Mesodermal cell (in vitro differentiated cells): Measurements from ENCODE around the gene PLXND1.

Experiments
- H3K27ac ChIP-seq: 2 replicates; pipeline ENCODE4 v1.7.0; 2013; ENCODE audit warnings: mild to moderate bottlenecking, low read depth, low read length, moderate library complexity; ENCODE audit not compliant: severe bottlenecking
- H3K36me3 ChIP-seq: 2 replicates; pipeline ENCODE4 v1.7.1; 2013; ENCODE audit warnings: mild to moderate bottlenecking, low read length, moderate library complexity; ENCODE audit not compliant: control insufficient read depth, insufficient read depth
- H3K4me1 ChIP-seq: one replicate; pipeline ENCODE4 v1.7.1; 2013; ENCODE audit warnings: mild to moderate bottlenecking, low read length; ENCODE audit not compliant: insufficient read depth, control insufficient read depth, poor library complexity, severe bottlenecking
- H3K4me3 ChIP-seq: 2 replicates; pipeline ENCODE4 v1.7.0; 2013; ENCODE audit warnings: low read length, control low read depth, mild to moderate bottlenecking; ENCODE audit not compliant: insufficient read depth, poor library complexity, severe bottlenecking; ENCODE audit errors: extremely low read depth
- H3K9me3 ChIP-seq: 2 replicates; pipeline ENCODE4 v1.7.1; 2013; ENCODE audit warnings: mild to moderate bottlenecking, low read length, moderate library complexity; ENCODE audit not compliant: control insufficient read depth
- WGBS, 2 experiments: methylation state at CpG; one replicate each; pipeline ENCODE4 v1.1.5; 2013; ENCODE audit warnings: missing lambda C conversion rate in 2 of 2; ENCODE audit not compliant: insufficient coverage in 2 of 2; 5-methylcytosine and 5-hydroxymethylcytosine counted together

Gene PLXND1

DNA sequence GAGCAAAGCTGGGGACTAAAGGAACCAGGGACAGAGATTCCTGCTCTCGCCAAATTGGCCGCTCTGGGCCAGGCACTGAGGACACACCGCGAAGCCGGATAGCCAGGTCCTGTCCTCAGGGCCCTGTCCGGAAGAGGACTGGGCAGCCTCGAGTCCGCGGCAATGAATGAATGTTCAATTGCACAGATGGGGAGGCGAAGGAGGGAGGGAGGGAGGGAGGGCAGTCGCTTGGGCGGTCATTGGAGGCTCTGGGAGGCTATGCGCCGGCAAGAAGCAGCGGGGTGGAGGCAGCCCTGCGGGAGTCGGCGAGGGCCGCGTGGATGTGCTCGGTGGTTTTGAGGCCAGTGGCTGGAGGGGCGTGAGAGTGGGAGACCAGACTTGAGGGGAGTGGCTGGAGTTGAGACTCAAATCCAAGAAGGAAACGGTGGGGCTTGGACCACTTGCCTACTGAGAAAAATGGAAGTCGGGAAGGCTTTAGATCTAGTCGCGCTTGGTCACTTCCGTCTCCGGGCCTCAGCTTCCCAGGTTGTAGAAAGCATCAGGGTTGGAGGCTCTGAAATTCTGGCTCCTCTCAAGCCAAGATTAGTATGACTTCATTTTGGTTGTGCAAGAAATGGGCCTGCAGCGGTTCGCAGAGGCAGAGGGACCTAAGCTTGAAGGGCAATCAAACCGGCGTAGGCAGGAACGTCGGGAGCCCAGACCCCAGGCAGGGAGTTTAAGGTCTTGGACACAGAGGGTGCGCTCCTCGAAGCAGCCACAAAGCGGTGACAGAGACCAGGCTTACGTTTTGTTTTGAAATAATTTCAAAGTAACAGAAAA is 21.1 kb upstream of the PLXND1 start:
- Histone ChIP-seq H3K36me3 (no peaks in the 10 kb centered on the region), H3K9me3 (no peaks in the 10 kb centered on the region), H3K4me1 (peaks cover 35% of the 10 kb centered on the region), H3K27ac (peak overlapping the region; percentile 94), H3K4me3 (peak overlapping the region; percentile 46)
- 5 to 6% methylated on average over 25 to 28 of the region's 38 CpGs for WGBS, 2 experiments

DNA sequence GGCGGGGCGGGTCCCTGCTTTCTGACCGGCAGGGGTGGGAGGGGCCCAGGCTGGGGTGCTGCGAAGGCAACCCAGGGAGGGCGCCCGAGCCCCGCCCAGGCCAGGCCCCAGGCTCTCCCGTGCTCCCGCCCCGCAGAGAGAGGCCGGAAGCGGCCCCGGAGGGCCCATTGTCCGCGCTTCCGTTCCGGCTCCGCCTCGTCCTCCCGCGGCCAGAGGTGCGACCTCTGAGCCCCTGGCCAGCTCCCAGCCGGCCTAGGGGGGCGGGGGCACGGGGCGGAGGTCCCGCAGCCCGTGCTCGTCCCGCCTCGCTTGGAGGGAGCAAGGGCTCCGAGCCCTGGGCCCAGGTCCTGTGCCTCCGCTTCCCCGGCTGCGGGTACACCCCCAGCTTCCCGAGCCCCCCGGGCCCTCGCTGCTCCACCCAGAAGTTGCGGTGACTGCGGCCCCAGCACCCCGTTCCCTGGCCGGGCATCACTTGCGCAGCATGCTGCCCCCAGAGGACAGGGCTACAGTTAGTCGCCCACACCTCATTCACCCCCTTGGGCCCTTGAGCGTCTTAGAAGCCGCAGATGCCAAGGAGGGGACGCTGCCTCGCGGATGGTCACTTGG is 20.4 kb upstream of the PLXND1 start:
- Histone ChIP-seq H3K36me3 (no peaks in the 10 kb centered on the region), H3K4me1 (peaks cover 40% of the 10 kb centered on the region), H3K4me3 (peak overlapping the region; percentile 46), H3K27ac (peak overlapping the region; percentile 94), H3K9me3 (no peaks in the 10 kb centered on the region)
- whole genome bisulfite sequencing, 2 experiments: 1 to 2% methylated on average over 41 to 45 of the region's 49 CpGs

DNA sequence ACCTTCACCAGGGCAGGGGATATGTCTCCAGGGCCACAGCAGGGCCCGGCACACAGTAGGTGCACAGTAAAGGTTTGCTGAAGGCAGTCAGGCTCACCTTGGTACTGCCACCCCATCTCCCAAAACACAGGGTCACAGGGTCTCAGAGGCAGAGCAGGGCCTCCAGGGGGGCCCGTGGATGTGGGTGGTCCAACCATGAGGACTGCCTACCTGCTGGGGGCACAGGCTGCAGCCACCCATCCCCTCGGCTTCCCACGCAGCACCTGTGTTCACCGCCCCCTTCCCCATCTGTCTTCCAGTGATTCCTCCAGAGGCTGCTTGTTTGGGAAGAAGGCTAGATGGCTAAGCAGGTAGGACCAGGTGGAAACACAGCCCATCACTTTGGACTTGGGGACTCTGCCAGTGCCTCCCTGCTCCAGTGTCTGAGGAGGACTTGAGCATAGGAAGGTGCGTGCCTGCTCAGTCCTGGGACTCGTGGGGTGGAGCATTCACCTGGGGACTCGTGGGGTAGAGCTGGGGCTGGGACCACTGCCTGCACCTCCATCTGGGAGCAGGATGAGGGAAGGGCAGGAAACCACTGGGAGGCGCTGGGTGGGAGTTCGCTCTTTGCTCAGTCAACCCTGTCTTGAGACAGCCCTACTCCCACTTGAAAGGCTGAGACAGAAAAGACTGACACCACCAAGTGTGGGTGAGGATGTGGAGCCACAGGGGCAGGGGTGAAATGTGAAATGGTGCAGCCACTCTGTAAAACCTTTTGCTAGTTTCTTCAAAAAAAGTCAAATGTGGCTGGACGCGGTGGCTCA is 18.8 kb upstream of the PLXND1 start:
- Histone ChIP-seq H3K9me3 (no peaks in the 10 kb centered on the region), H3K36me3 (no peaks in the 10 kb centered on the region), H3K27ac (peak overlapping the region; percentile 47), H3K4me1 (peaks cover 45% of the 10 kb centered on the region), H3K4me3 (no peak overlapping the region)
- WGBS, 2 experiments: 87 to 97% methylated on average over 8 to 10 of the region's 12 CpGs

DNA sequence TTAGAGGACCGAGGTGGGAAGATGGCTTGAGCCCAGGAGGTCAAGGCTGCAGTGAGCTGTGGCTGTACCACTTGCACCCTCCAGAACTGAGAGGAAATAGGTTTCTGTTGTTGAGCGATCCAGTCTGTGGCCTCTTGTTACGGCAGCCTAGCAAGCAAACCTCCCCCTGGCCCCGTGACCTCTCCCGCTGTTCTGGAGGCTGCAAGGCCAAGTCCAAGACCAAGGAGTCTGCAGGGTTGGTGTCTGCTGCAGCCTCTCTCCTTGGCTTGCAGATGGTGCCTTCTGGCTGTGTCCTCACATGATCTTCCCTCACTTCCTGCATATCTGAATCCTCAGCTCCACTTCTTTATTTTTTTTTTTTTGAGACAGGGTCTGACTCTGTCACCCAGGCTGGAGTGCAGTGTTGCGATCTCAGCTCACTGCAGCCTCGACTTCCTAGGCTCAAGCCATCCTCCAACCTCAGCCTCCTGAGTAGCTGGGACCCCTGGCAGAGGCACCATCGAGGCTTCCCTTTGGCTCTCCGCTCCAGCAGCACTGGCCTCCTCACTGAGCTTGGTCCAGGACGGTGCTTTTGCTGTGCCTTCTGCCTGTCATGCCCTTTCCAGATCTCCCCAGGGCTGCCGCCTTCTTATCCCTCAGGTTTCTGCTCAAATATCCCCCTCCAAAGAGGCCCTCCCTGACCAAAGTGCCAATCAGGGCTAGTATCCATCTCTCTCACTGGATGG is 18.0 kb upstream of the PLXND1 start:
- H3K9me3 ChIP-seq: no peaks in the 10 kb centered on the region
- H3K4me3 ChIP-seq: no peak overlapping the region
- H3K27ac ChIP-seq: no peak overlapping the region
- H3K4me1 ChIP-seq: peaks cover 52% of the 10 kb centered on the region
- H3K36me3 ChIP-seq: no peaks in the 10 kb centered on the region
- WGBS, 2 experiments: 96 to 98% methylated on average over 11 of the region's 11 CpGs

DNA sequence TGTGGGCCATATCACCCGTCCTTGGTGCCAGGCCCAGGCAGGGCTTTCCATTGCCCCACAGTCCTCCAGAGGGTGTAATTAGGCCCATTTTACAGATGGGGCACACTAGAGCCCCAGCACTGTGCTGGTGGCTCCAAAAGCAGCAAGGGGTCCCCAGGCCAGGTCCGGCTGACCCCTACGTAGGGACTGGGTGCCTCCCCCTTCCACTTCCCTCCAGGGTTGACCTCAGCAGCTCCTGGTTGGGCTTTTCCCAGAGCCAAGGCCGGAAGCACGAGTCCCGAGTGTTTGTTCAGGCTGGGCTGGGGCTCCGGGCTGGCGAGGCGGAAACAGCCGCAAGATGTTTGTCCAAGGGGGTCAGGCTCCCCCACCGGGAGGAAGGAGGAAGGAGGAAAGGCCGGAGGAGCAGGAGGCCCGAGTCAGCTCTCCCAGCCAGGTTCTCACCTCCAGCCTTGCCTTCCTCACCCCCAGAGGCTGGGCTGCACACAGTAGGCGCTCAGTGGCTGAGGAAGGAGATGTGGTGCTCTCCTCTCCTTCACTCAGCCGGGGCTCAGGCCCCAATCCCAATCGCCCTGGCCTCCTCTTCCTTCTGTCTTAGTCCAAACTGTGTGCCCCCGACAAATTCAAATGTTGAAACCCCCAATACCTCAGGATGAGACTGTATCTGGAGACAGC is 17.1 kb upstream of the PLXND1 start:
- Histone ChIP-seq H3K4me1 (peaks cover 62% of the 10 kb centered on the region), H3K4me3 (no peak overlapping the region), H3K36me3 (no peaks in the 10 kb centered on the region), H3K9me3 (no peaks in the 10 kb centered on the region), H3K27ac (peak overlapping the region; percentile 8)
- WGBS, 2 experiments: 82 to 84% methylated on average over 4 to 12 of the region's 17 CpGs

DNA sequence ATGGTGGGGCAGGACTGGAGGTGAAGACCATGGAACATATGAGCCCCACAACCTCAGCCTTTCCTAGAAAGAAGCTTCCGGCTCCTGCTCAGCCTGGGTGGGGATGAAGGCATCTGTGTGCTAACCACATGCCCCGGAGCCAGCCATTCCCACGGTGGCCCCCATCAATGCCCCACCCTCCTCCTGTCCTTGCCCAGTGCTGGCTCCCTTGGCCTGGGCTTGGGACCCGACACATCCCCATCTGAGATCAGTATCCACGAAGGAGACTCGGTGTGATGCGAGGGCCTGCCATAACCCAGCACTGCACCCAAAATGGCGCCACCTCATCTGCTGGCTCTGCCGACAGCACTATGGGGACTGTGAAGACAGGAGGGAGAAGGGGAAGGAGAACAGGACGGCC is 16.5 kb upstream of the PLXND1 start:
- Histone ChIP-seq H3K4me1 (peaks cover 63% of the 10 kb centered on the region), H3K36me3 (no peaks in the 10 kb centered on the region), H3K9me3 (no peaks in the 10 kb centered on the region), H3K4me3 (no peak overlapping the region), H3K27ac (no peak overlapping the region)
- 96 to 100% methylated on average over 6 to 7 of the region's 10 CpGs for WGBS, 2 experiments

DNA sequence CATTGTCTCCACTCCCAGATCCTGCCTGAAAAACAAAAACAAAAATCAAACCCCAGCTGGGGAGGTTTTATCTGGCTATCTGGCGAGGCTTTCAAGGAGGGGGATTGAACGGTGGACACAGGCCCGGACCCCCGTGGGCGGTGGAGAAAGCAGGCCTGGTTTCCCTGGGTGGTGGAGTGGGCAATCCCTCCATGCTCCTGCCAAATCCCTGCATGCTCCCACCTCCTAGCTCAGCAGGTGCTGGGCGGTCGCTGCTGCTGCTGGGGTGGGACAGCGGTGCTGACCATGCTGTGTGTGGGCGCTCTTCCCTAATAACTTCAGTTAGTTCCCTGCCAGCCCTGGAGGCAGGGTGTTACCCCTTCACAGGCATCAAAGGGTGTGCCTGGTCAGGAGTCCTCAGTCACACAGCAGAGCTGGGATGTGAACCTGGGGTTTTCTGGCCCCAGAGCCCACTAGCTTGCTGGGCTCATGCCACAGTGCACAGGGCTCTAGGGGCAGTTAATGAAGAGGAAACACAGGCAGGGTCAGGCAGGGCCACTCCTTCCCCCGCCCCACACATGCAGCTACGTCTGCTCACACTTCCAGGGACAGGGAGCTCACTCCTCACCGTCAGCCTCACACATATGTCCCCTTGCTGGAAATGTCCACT is 15.9 kb upstream of the PLXND1 start:
- peak overlapping the region; percentile 16 for H3K27ac ChIP-seq
- H3K4me1 ChIP-seq: peaks cover 65% of the 10 kb centered on the region
- H3K9me3 ChIP-seq: no peaks in the 10 kb centered on the region
- no peaks in the 10 kb centered on the region for H3K36me3 ChIP-seq
- 93 to 100% methylated on average over 4 to 5 of the region's 12 CpGs for WGBS, 2 experiments
- H3K4me3 ChIP-seq: no peak overlapping the region

DNA sequence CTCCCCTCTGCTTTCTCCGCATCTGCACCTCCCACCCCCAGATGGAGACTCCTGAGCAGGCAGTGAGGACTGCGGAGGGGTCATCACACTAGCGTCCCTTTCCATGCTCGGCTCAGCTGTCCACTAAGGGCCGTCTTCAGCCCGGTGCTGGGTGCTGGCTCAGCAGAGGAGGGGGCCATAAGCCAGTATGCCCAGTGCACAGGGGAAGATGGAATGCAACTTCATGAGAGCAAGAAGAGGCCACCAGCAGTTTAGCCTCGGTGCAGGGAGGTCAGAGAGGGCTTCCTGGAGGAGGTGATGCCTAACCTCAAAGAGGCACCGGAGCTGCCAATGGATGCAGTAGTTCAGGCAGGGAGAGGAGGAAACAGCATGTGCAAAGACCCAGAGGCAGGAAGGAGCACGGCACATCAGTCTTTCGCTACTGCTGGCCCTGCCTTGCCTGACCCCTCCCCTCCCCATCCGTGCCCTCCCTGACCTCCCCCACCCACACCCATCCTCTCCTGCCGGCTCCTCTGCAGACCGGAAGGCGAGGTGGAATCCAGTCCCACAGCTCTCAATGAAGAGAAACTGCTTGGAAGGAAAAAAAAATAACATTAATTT is 15.2 kb upstream of the PLXND1 start:
- H3K27ac ChIP-seq: no peak overlapping the region
- H3K36me3 ChIP-seq: no peaks in the 10 kb centered on the region
- no peak overlapping the region for H3K4me3 ChIP-seq
- H3K9me3 ChIP-seq: no peaks in the 10 kb centered on the region
- peaks cover 65% of the 10 kb centered on the region for H3K4me1 ChIP-seq
- 91 to 97% methylated on average over 8 of the region's 14 CpGs for WGBS, 2 experiments

DNA sequence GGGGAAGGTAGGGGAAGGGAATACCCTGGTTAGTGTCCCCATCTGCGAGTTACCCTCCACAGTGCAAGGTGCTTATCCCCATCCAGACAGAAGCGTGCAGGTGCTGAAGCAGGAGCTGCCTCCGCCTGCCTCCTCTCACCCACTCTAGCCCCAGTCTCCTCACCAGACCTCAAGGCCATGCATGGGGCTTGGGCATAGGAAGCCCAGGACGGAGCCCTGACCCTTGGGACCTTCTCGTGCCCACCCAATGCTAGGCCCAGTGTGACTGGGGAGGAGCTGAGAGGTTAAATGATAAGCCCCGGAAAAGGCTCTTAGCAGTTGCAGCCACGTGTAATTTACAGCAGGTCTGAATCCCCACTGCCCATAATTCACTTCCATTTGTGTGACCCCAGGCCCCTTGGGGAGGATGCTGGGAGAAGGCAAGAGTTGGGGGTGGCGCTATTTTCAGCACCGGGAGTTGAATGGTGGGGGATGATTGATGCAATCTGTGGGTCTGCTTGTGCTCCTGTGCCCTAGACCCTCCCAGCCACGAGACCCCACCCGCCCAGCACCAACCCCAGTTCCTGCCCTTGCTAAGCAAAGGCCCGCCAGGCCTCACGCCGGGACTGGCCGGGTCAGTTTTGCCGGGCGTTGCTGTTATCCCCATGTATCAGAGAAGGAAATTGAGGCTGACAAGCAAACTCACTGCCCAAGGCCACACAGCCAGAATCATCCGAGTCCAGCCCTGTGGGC is 14.5 kb upstream of the PLXND1 start:
- Histone ChIP-seq H3K4me1 (peaks cover 61% of the 10 kb centered on the region), H3K9me3 (no peaks in the 10 kb centered on the region), H3K36me3 (no peaks in the 10 kb centered on the region), H3K27ac (no peak overlapping the region), H3K4me3 (no peak overlapping the region)
- WGBS, 2 experiments: 90% methylated on average over 10 to 13 of the region's 18 CpGs
